Activated gamma-delta T cell (primary cell): ENCODE measurements around the gene ARF1.

Experiments
- DNase-seq: peaks from one replicate; lab custom pipeline; 2025; lab: John Stamatoyannopoulos, UW

ARF1 gene

GRCh38 chr1:228087771-228088251, 5.3 kb downstream of the ARF1 start:
- DNase-seq = no peak

DNA sequence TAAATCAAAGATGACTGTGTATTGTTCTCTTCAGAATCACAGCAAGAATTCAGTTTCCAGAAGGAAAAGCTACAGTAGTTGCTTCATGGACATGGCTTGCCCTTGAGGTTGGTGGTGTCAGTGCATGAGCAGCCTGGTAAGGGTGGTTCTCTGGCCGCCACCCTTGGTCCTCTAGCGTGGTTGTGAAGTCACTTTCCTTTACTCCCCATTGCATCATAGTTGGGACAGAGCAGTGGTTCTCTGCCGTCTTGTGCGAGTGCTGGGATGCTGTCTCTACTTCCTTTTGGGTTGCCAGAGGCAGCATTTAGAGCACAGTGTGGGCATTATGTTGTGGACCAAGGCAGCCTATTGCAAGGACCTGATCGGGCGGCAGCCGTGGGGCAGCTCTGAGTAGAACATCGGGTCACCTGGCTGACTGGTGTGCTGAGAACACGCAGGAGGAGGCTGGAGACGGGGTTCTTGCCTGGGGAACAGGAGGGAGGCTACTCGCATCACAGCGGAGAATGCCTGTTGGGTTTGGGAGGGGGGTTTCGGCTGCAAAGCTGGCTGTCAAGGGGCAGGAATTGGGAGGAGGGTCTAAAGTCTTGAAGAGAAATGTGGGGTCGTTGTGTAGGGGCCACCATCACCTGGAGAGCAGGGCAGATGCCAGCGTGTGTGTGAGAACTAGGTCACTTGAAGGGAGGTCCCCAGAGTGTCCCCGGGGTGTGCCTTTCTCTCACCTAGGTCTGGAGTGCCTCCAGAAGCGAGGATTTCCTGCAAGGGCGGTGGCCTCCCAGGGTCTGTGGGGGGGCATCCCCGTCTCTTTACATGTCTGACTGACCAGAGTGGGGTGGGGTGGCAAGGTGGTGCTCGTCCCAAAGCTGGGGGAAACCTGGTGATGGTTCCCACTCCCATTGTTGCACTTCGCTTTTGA, 6.3 kb downstream of the ARF1 start:
- no peak for DNase-seq

- no peak for DNase-seq
These were observed 7.2 kb downstream of the ARF1 start for GRCh38 chr1:228089519-228090380.

- DNase-seq = no peak
These were observed 8.1 kb downstream of the ARF1 start for GRCh38 chr1:228090613-228091081.

- no peak for DNase-seq
These were observed 8.6 kb downstream of the ARF1 start for GRCh38 chr1:228091084-228091483.

GRCh38 chr1:228092342-228093049, 10.0 kb downstream of the ARF1 start:
- no peak for DNase-seq

DNA sequence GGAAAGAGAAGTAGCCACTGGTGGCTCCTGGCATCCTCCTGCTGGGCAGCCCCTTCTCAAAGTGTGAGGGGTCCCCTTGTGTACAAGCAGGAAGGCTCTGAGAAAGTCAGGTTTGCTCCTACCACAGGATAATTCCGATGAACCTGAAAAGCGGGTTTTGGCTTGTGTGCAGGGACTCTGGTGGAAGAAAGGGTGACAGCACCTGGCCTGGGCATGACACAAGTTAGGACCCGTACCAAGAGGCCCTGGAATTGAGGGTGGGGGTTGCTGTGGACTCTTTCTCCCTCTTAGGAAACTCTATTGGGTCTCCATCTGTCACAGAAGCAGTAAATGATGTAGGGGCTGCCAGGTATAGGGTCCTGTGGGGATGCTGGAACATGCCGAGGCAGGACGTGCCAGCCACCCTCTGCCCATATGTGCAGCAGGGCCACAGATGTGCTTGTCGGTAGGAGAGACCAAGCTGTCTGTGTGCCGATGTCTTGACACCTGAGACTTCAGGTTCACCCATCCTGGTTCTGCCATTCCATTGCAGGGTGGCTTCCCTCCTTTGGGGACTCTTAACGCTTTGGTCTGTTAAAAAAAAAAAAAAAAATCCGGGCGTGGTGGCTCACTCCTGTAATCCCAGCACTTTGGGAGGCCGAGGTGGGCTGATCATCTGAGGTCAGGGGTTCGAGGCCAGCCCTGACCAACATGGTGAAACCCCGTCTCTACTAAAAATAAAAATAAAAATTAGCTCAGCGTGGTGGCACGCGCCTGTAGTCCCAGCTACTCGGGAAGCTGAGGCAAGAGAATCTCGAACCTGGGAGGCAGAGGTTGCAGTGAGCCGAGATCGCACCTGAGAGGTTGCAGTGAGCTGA, 10.8 kb downstream of the ARF1 start:
- no peak for DNase-seq

DNA sequence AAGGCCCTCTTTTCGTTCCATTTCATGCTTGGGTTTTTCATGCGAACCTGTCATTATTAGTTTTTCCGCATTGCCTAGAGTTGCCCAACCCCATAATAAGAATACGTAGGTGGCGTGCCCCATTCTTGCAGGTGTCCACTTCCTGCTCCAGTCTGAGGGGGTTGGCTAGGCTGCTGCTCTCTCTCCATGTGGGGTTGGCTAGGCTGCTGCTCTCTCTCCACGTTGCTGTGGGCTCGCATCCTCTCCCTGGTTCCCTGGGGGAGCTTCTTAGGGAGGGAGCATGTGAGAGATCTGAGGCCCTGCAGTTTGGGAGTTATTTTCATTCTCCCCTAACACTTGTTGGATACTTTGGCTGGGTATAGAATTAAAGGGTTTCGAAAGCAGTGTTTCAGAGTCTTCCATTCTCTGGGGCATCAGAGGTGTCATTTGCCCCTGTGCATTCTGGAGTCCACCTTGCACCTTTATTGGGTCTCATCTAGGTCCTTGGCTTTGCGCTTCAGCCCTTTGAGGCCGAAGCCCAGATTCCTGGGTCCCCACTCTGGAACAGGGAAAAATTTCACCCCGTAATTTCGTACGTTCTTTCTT, 12.0 kb downstream of the ARF1 start:
- no peak for DNase-seq

DNA sequence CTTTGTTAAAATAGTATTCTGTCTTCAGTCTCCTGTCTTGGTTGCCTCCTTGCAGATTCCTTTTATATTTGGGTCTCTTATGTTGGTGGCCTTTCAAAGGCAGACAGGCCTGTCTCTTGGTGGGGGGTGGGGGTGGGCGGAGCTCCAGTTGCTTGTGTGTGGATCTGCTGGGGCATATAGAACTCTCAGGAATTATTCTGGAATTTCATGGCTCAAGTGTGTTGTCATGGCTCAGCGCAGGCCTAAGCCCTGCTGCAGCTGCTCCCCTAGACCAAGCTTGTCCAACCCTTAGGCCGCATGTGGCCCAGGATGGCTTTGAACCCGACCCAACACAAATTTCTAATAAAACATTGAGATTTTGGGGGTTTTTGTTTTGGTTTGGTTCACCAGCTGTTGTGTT, 12.7 kb downstream of the ARF1 start:
- no peak for DNase-seq

DNA sequence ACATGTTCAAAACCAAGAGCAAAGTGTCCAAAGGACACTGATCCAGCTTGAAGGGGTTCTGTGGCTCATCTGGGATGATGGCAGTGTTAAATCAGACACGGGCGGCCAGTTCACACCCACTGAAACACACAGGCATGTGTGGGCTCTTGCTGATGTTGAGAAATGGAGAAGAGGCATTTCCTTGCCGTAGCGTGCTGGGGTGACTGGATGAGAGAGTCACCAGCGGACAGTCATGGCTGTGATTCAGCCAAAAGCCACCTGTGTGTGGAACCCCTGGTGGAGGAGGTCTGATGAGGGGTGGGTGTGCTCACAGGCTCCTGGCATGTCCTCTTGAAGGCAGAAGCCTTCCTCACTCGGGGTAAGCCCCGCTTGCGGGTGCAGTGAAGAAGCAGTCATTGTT, 13.4 kb downstream of the ARF1 start:
- DNase-seq = no peak

DNA sequence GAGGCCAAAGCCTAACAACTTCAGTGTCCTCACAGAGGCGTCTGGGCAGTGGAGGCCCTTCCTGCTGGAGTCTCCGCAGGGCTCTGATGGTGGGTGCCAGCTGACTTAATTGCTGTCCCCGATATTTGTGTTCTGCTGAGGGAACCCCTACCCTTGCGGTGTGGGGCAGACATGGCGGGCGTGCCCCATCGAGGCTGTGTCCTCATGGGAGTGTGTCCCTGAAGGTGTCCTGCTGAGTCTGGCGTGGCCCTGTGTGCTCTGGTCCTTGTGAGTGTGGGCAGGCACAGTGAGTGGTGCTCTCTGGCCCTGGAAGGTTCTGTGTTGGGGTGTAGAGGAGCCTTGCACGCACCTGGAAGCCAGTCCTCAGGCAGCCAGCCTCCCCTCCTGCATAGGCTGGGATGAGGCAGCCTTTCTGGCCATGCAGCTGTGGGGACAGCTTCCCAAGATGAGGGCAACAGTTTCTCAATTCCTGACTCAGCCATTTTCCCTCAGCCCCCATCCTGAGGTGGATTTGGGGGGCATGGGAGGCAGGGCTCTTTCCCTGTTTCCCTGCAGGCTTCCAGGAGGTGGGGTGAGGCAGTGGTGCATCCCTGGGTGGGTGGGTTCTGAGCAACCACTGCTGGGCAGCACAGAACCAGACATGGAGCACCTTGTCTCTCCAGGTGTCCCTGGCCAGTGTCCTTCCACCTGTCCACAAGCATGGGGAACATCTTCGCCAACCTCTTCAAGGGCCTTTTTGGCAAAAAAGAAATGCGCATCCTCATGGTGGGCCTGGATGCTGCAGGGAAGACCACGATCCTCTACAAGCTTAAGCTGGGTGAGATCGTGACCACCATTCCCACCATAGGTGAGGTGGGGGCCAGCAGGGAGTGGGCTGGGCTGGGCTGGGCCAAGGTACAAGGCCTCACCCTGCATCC, 14.2 kb downstream of the ARF1 start:
- DNase-seq = no peak

- DNase-seq = no peak
These were observed 15.0 kb downstream of the ARF1 start for GRCh38 chr1:228097333-228098081.

GRCh38 chr1:228098323-228098931, 15.9 kb downstream of the ARF1 start:
- DNase-seq = no peak

DNA sequence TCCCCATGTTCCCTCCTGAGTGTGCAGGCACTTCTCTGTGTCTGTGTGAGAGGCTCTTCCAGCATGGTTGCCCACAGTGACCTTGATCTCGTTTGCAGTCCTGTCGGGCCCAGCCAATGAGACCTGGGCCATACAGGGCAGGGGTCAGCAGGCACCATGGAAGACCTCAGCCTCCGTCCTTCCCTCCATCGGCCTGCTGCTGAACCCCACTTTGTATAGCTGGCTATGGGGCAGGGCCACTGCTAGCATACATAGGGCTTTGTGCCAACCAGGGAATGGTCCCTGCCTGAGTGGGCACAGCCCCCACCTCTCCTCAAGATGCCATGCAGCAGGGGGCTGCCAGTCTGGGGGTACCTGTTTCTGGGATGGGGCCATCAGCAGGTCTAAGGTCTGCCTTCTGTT, 16.8 kb downstream of the ARF1 start:
- DNase-seq = no peak

- DNase-seq = no peak
These were observed 18.5 kb downstream of the ARF1 start for GRCh38 chr1:228100822-228101613.

GRCh38 chr1:228101614-228101993, 19.1 kb downstream of the ARF1 start:
- DNase-seq = no peak

DNA sequence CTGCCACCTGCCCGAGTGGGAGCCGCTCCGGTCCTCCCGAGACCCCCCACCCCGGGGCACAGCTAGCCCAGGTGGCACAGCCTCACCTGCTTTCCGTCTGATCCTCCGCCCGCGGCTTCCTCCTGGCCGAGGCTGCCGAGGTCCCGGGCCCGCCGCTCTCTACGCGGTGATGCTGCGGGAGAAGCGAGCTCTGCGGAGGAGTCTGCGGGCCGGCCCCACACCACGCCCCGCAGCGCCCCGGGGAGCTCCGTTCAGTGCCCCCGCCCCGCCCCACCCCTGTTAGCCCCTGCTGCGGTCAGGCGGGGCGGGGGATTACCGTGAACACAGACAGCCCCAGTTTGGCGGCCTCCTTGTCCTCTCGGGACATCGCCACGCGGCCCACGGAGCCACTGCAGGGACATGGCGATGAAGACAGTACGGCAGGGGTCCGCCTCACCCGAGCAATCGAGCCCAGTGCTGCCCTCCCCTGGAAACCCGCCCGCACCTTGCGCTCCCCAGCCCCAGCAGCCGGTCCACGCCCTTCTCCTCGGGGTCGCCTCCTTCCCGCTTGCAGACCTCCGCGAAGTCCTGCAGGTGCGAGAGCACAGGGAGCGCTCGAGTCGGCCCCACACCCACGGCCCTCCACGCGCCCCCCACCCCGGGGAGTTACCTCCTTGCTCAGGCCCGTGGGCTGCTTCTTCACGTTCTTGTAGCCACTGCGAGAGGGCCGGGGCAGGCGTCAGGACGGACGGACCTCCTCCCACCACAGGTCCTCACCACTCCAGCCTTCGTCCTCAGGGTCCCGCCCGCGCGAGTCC, 19.7 kb downstream of the ARF1 start:
- DNase-seq = peak; percentile 52
